HG02938 (cell line): Measurements from ENCODE around the gene ACKR4.
"Not testable (repeated sequence)": the region's sequence is repeated elsewhere in the genome, so short reads cannot be mapped to it uniquely, and the experiment has no call there.

ENCODE experiments used
- ATAC-seq: cut with Tn5 transposase; IDR thresholded peaks from one replicate; pipeline ENCODE4 v1.9.1; 2021; ENCODE audit warnings: mild to moderate bottlenecking, moderate library complexity; ENCODE audit not compliant: unreplicated experiment

The ACKR4 gene

GRCh38 chr3:132593947-132594323, 3.1 kb upstream of the ACKR4 start:
- ATAC-seq: no peak

- no peak for ATAC-seq
Measured at GRCh38 chr3:132594498-132594897, 2.6 kb upstream of the ACKR4 start.

GRCh38 chr3:132595014-132595413, 2.1 kb upstream of the ACKR4 start:
- no peak for ATAC-seq

GRCh38 chr3:132596326-132596725, 744 bp upstream of the ACKR4 start:
- ATAC-seq: no peak

GRCh38 chr3:132597660-132598059, 590 bp downstream of the ACKR4 start:
- no peak for ATAC-seq

- ATAC-seq: no peak
Measured at GRCh38 chr3:132598181-132598580, 1.1 kb downstream of the ACKR4 start.

GRCh38 chr3:132600614-132601013, 3.5 kb downstream of the ACKR4 start:
- not testable (repeated sequence) for ATAC-seq

GRCh38 chr3:132605374-132605792, 8.3 kb downstream of the ACKR4 start:
- no peak for ATAC-seq

- no peak for ATAC-seq
Measured at GRCh38 chr3:132606085-132606484, 9.0 kb downstream of the ACKR4 start.

GRCh38 chr3:132606620-132607019, 9.6 kb downstream of the ACKR4 start:
- not testable (repeated sequence) for ATAC-seq

GRCh38 chr3:132615301-132615700, 18.2 kb downstream of the ACKR4 start:
- ATAC-seq: not testable (repeated sequence)

GRCh38 chr3:132615881-132616280, 18.8 kb downstream of the ACKR4 start:
- ATAC-seq: no peak

- ATAC-seq: no peak
Measured at GRCh38 chr3:132616780-132617179, 19.7 kb downstream of the ACKR4 start.

- ATAC-seq: no peak
Measured at GRCh38 chr3:132622148-132622547, 25.1 kb downstream of the ACKR4 start.

GRCh38 chr3:132622761-132623160, 25.7 kb downstream of the ACKR4 start:
- no peak for ATAC-seq

GRCh38 chr3:132623646-132624045, 26.6 kb downstream of the ACKR4 start:
- ATAC-seq: no peak

GRCh38 chr3:132624790-132625189, 27.7 kb downstream of the ACKR4 start:
- ATAC-seq: no peak

- ATAC-seq: peak; percentile 80
Measured at GRCh38 chr3:132625613-132626012, 28.5 kb downstream of the ACKR4 start.

- ATAC-seq: no peak
Measured at GRCh38 chr3:132626955-132627354, 29.9 kb downstream of the ACKR4 start.

- no peak for ATAC-seq
Measured at GRCh38 chr3:132628157-132628556, 31.1 kb downstream of the ACKR4 start.

GRCh38 chr3:132629928-132630327, 32.9 kb downstream of the ACKR4 start:
- ATAC-seq: no peak

GRCh38 chr3:132630612-132631011, 33.5 kb downstream of the ACKR4 start:
- ATAC-seq: no peak

- ATAC-seq: no peak
Measured at GRCh38 chr3:132635052-132635451, 38.0 kb downstream of the ACKR4 start.

- ATAC-seq: no peak
Measured at GRCh38 chr3:132637590-132637989, 40.5 kb downstream of the ACKR4 start.
